OCI-LY3 (cell line): ENCODE results near the gene SEPTIN10.

Experiments
- H2AFZ ChIP-seq: fragments of 200-600, 300-600 bp; shearing (Covaris generic); 2 replicates; pipeline ENCODE4 v1.6.0; 2014; ENCODE audit warnings: antibody characterized with exemption, low read depth, low read length
- H3K27ac ChIP-seq: fragments of 200-600, 300-600 bp; sonication (generic); 2 replicates; pipeline ENCODE4 v1.5.1; 2014; ENCODE audit warnings: mild to moderate bottlenecking, low read length, moderate library complexity, mixed read lengths
- H3K27me3 ChIP-seq: fragments of 200-600, 300-600 bp; sonication (generic); 2 replicates; pipeline ENCODE4 v1.6.1; 2014; ENCODE audit warnings: low read depth, low read length, mixed read lengths
- H3K36me3 ChIP-seq: fragments of 200-600, 300-600 bp; sonication (generic); replicated peaks from 2 replicates; pipeline ENCODE3; 2014; ENCODE audit warnings: low read depth, low read length, mixed read lengths
- H3K4me1 ChIP-seq: fragments of 300-600, 200-600 bp; sonication (generic); 2 replicates; pipeline ENCODE4 v1.6.1; 2014; ENCODE audit warnings: low read length, mixed read lengths
- H3K4me2 ChIP-seq: fragments of 200-600, 300-600 bp; sonication (generic); 2 replicates; pipeline ENCODE4 v1.6.1; 2014; ENCODE audit warnings: low read length, mixed read lengths
- H3K4me3 ChIP-seq: fragments of 300-600, 200-600 bp; sonication (generic); 2 replicates; pipeline ENCODE4 v1.5.1; 2014; ENCODE audit warnings: antibody characterized with exemption, mild to moderate bottlenecking, low read length, moderate library complexity
- H3K79me2 ChIP-seq: fragments of 300-600, 200-600 bp; shearing (Covaris generic); 2 replicates; pipeline ENCODE4 v1.6.1; 2014; ENCODE audit warnings: mild to moderate bottlenecking, low read length, mixed read lengths
- H3K9ac ChIP-seq: fragments of 300-600, 200-600 bp; shearing (Covaris generic); 2 replicates; pipeline ENCODE4 v1.6.0; 2014; ENCODE audit warnings: mild to moderate bottlenecking, low read length, moderate library complexity
- H3K9me3 ChIP-seq: fragments of 200-600, 300-600 bp; shearing (Covaris generic); 2 replicates; pipeline ENCODE4 v1.6.1; 2014; ENCODE audit warnings: low read length, mixed read lengths; ENCODE audit not compliant: insufficient read depth
- H4K20me1 ChIP-seq: fragments of 200-600, 300-600 bp; sonication (generic); 2 replicates; pipeline ENCODE4 v1.6.1; 2016; ENCODE audit warnings: low read length, mixed read lengths; ENCODE audit not compliant: insufficient read depth
- EZH2phosphoT487 ChIP-seq: fragments of 200-600 bp; shearing (Covaris generic); IDR thresholded peaks from 2 replicates; pipeline ENCODE4 v1.6.1; 2018; ENCODE audit warnings: antibody characterized with exemption, mixed run types, low read depth
- TF ChIP-seq, protein P1 (sequence below): fragments of 200-600, 300-600 bp; sonication (generic); IDR thresholded peaks from 2 replicates; pipeline ENCODE4 v1.5.1; 2014; ENCODE audit warnings: antibody characterized with exemption, low read length, low read depth

Gene SEPTIN10

DNA sequence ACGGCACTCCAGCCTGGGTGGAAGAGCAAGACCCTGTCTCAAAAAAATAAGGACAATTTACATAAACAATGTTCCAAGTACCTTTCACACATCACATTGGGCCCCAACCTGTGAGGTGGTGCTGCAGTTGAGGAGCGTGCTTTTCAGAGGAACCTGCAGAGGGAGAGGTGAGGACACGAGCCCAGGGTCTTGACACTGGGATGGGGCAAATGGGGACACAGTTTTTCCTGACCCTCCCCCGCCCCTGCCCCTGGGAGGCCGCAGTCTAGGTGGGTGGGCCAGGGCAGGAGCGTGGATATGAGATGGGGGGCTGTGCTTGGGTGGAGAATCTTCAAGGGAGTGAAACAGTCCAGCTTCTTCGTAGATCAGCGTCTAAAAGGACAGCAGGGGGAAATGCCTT is 112.9 kb downstream of the SEPTIN10 start:
- no peak for TF ChIP-seq EZH2phosphoT487
- TF ChIP-seq, protein P1, sequence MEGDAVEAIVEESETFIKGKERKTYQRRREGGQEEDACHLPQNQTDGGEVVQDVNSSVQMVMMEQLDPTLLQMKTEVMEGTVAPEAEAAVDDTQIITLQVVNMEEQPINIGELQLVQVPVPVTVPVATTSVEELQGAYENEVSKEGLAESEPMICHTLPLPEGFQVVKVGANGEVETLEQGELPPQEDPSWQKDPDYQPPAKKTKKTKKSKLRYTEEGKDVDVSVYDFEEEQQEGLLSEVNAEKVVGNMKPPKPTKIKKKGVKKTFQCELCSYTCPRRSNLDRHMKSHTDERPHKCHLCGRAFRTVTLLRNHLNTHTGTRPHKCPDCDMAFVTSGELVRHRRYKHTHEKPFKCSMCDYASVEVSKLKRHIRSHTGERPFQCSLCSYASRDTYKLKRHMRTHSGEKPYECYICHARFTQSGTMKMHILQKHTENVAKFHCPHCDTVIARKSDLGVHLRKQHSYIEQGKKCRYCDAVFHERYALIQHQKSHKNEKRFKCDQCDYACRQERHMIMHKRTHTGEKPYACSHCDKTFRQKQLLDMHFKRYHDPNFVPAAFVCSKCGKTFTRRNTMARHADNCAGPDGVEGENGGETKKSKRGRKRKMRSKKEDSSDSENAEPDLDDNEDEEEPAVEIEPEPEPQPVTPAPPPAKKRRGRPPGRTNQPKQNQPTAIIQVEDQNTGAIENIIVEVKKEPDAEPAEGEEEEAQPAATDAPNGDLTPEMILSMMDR: no peak
- Histone ChIP-seq H3K27ac (no peak overlapping the region), H3K4me1 (no peaks in the 10 kb centered on the region), H3K27me3 (no peaks in the 10 kb centered on the region), H2AFZ (no peak overlapping the region), H3K36me3 (no peaks in the 10 kb centered on the region), H4K20me1 (no peaks in the 10 kb centered on the region), H3K4me3 (no peak overlapping the region), H3K9me3 (no peaks in the 10 kb centered on the region), H3K79me2 (no peaks in the 10 kb centered on the region), H3K9ac (no peak overlapping the region), H3K4me2 (no peak overlapping the region)

DNA sequence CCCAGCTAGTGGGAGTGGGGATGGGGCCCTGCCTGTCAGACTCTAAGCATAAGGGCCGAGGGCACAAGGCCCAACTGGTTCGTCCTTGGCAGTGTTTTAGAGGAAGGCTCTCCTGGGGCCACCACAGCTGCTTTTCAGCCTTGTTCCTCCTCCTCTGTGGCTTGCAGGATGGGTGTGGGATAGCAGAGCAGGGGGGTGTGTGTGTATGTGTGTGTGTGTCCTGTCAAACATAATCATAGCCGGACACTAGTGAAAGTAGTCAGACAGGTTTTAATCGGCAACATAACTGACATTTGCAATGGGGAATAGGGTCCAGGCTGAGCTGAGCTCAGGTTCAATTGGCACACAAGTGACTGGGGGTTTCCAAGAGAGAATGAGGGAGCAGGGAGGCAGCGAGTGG is 114.2 kb downstream of the SEPTIN10 start:
- Histone ChIP-seq H2AFZ (no peak overlapping the region), H3K9me3 (no peaks in the 10 kb centered on the region), H4K20me1 (no peaks in the 10 kb centered on the region), H3K4me3 (no peak overlapping the region), H3K27me3 (no peaks in the 10 kb centered on the region), H3K36me3 (no peaks in the 10 kb centered on the region), H3K27ac (no peak overlapping the region), H3K4me2 (no peak overlapping the region), H3K79me2 (no peaks in the 10 kb centered on the region), H3K4me1 (no peaks in the 10 kb centered on the region), H3K9ac (no peak overlapping the region)
- TF ChIP-seq, protein P1: no peak
- TF ChIP-seq EZH2phosphoT487: no peak

DNA sequence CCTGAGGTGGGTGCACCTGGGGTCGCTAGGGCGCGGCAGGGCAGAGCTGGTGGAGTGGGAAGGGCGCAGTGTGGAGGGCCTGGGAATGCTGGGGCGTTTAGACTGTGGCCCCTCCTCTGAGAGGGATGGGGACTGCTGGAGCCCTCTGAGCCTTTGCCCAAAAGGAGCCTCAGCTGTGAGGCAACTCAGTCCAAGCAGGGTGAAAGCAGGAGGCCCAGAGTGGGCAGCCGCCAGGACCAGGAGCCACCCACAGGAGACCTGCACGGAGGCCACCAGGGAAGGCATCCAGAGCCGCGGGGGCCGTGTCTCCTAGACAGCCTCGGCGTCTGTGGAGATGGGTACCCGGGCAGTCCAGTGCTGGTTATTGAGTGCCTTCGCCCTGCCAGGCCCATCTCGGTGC is 114.9 kb downstream of the SEPTIN10 start:
- Histone ChIP-seq H3K4me3 (no peak overlapping the region), H3K4me2 (no peak overlapping the region), H3K4me1 (no peaks in the 10 kb centered on the region), H3K9ac (no peak overlapping the region), H3K9me3 (no peaks in the 10 kb centered on the region), H3K79me2 (no peaks in the 10 kb centered on the region), H2AFZ (no peak overlapping the region), H3K27me3 (no peaks in the 10 kb centered on the region), H4K20me1 (no peaks in the 10 kb centered on the region), H3K27ac (no peak overlapping the region), H3K36me3 (no peaks in the 10 kb centered on the region)
- TF ChIP-seq, protein P1: no peak
- TF ChIP-seq EZH2phosphoT487: no peak

DNA sequence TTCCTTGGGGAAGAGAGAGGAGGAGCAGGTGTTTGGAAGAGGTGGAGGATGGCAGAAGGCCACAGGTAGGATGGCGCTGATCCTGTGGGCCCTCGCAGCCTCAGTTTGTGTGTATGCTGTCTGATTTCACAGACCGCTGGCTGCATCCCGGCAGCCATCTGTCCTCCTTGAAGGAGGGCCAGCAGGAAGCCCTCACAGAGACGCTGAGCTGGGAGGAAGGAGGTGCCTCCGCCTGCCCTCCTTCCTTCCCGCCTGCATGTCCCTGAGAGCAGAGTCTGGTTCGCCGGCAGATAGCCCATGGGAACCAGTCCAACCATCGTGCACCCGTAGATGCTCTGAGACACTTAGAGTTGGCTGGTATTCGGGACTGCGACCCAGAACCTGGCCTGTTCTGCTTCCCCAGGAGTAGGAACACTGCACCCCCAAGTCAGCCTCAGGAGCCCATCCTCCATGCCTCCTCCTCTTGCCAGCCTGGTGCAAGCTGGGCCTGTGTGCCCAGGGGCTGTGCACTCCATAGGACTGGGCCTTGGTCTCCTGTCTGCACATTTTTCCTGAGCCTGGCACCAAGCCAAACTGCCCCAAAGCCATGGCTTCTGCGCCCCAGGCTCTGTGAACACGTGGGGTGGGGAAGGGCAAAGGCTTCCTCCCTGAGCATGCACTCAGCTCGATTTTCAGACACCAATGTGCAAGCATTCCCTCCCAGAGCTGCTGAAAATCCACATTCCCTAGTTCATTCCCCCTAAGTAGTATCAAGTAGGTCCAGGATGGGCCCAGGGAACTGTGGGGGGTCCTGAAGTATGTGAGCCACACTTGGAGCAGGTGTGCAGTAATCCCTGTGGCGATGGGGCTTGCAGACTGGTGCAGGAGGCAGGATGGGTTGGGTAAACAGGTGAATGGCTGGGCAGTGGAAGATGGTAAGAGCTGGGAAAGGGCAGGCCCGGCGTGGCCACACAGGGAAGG is 115.6 kb downstream of the SEPTIN10 start:
- no peaks in the 10 kb centered on the region for H3K79me2 ChIP-seq
- H3K4me2 ChIP-seq: no peak overlapping the region

More for the DNA sequence above, 115.6 kb downstream of the SEPTIN10 start:
- Histone ChIP-seq H3K9ac (no peak overlapping the region), H4K20me1 (no peaks in the 10 kb centered on the region), H2AFZ (no peak overlapping the region), H3K9me3 (no peaks in the 10 kb centered on the region), H3K4me1 (no peaks in the 10 kb centered on the region), H3K36me3 (no peaks in the 10 kb centered on the region), H3K4me3 (no peak overlapping the region), H3K27me3 (no peaks in the 10 kb centered on the region), H3K27ac (no peak overlapping the region)
- TF ChIP-seq, protein P1: no peak
- no peak for TF ChIP-seq EZH2phosphoT487
